Thyroid gland (tissue), 4 donors: ENCODE results near the gene CNTNAP5. TPM values are rescaled to one million over a fixed set of nuclear protein-coding genes. Genes with fewer than 3 reads are reported as not detected.

Source experiments
- DNase-seq, 2 donors: peaks; one replicate each; pipeline ENCODE4 v3.0.0-alpha.2; 2019
- H3K27ac ChIP-seq, 3 donors: fragments of 200-600 bp; sonication (generic); 1 replicate in 2 of 3; 2 replicates in 1 of 3; pipeline ENCODE4 v1.5.1; 2016 to 2019; ENCODE audit warnings: mild to moderate bottlenecking in 1 of 3, moderate library complexity in 1 of 3
- H3K27me3 ChIP-seq: fragments of 200-600 bp; sonication (generic); one replicate; pipeline ENCODE4 v1.5.1; 2019
- H3K36me3 ChIP-seq, 2 donors: fragments of 200-600 bp; sonication (generic); one replicate each; pipeline ENCODE4 v1.5.1; 2016 to 2019
- H3K4me1 ChIP-seq, 2 donors: fragments of 200-600 bp; sonication (generic); one replicate each; pipeline ENCODE4 v1.5.1; 2017 to 2019
- H3K4me3 ChIP-seq, 3 donors: fragments of 200-600 bp; sonication (generic); replicated peaks in 1 of 3; 1 replicate in 2 of 3; 2 replicates in 1 of 3; pipeline ENCODE4 v1.5.1; 2016; ENCODE audit warnings: mild to moderate bottlenecking in 1 of 3
- H3K9me3 ChIP-seq: fragments of 200-600 bp; sonication (generic); one replicate; pipeline ENCODE4 v1.5.1; 2017
- CTCF ChIP-seq, 6 experiments: fragments of 200-600 bp in 3 of 6; fragments of 450-650 bp in 3 of 6; sonication (generic) in 3 of 6; IDR thresholded peaks; one replicate each; pipeline ENCODE4 v1.5.1; 2016 to 2019; ENCODE audit warnings: antibody characterized with exemption in 6 of 6, mild to moderate bottlenecking in 2 of 6, inconsistent platforms in 1 of 6, moderate library complexity in 1 of 6
- POLR2A ChIP-seq, 2 donors: fragments of 450-650 bp; IDR thresholded peaks; one replicate each; pipeline ENCODE4 v1.6.1; 2017; ENCODE audit warnings: antibody characterized with exemption in 2 of 2, mild to moderate bottlenecking in 2 of 2, moderate library complexity in 1 of 2
- WGBS, 2 donors: methylation state at CpG; one replicate each; pipeline ENCODE4 v1.1.5; 2017; 5-methylcytosine and 5-hydroxymethylcytosine counted together
- intact Hi-C: fragments of 100-400 bp; cut with DNase I; formaldehyde crosslinking; loops from one replicate; pipeline ENCODE4 v1.15.1; 2023
- total RNA-seq, 4 donors: library from RNA; depleted of rRNA; stranded (reverse); fragments of >200 nt; gene quantifications; one replicate each; pipeline ENCODE4 v1.2.3, GENCODE V29; 2016

Gene CNTNAP5
- total RNA-seq, 4 donors from 2014 or later, result not detected

GRCh38 chr2:124810132-124810531, 785.0 kb downstream of the CNTNAP5 start:
- TF ChIP-seq POLR2A (IDR thresholded peaks at IDR 0.05) (no peak), CTCF (IDR thresholded peaks at IDR 0.05) (no peak)
- no peak overlapping the region for H3K4me3 ChIP-seq
- H3K27ac ChIP-seq, result no peak overlapping the region
- intact Hi-C loops, result no loop called here
- peak in 1 of 2 donors; percentile 3 for DNase-seq
- H3K4me1 ChIP-seq, result no peaks in the 10 kb centered on the region
- 26 to 41% methylated on average over 4 of the region's 4 CpGs for WGBS, 2 donors
- no peaks in the 10 kb centered on the region for H3K36me3 ChIP-seq
- no peaks in the 10 kb centered on the region for H3K27me3 ChIP-seq
- H3K9me3 ChIP-seq, result no peaks in the 10 kb centered on the region

- Histone ChIP-seq H3K36me3 (no peaks in the 10 kb centered on the region), H3K4me1 (no peaks in the 10 kb centered on the region), H3K4me3 (no peak overlapping the region), H3K27ac (no peak overlapping the region), H3K27me3 (no peaks in the 10 kb centered on the region), H3K9me3 (no peaks in the 10 kb centered on the region)
- no peak for DNase-seq
- TF ChIP-seq POLR2A (IDR thresholded peaks at IDR 0.05) (no peak), CTCF (IDR thresholded peaks at IDR 0.05) (no peak)
- intact Hi-C loops, result no loop called here
- WGBS, 2 donors, result 83% methylated on average over 11 of the region's 11 CpGs
These were observed 790.1 kb downstream of the CNTNAP5 start for GRCh38 chr2:124814968-124815745.

GRCh38 chr2:124816007-124816406, 790.9 kb downstream of the CNTNAP5 start:
- no peaks in the 10 kb centered on the region for H3K36me3 ChIP-seq
- DNase-seq, result no peak
- no peak overlapping the region for H3K4me3 ChIP-seq
- intact Hi-C loops, result no loop called here
- no peaks in the 10 kb centered on the region for H3K4me1 ChIP-seq
- WGBS, 2 donors, result 72 to 78% methylated on average over 3 of the region's 3 CpGs
- TF ChIP-seq CTCF (IDR thresholded peaks at IDR 0.05) (no peak), POLR2A (IDR thresholded peaks at IDR 0.05) (no peak)
- no peak overlapping the region for H3K27ac ChIP-seq
- no peaks in the 10 kb centered on the region for H3K27me3 ChIP-seq
- H3K9me3 ChIP-seq, result no peaks in the 10 kb centered on the region

GRCh38 chr2:124822516-124822915, 797.4 kb downstream of the CNTNAP5 start:
- DNase-seq, result no peak
- intact Hi-C loops, result no loop called here
- Histone ChIP-seq H3K9me3 (no peaks in the 10 kb centered on the region), H3K27me3 (no peaks in the 10 kb centered on the region), H3K4me1 (no peaks in the 10 kb centered on the region), H3K4me3 (no peak overlapping the region), H3K27ac (no peak overlapping the region), H3K36me3 (no peaks in the 10 kb centered on the region)
- 62 to 63% methylated on average over 3 of the region's 3 CpGs for WGBS, 2 donors
- TF ChIP-seq POLR2A (IDR thresholded peaks at IDR 0.05) (no peak), CTCF (IDR thresholded peaks at IDR 0.05) (no peak)

GRCh38 chr2:124824441-124824840, 799.4 kb downstream of the CNTNAP5 start:
- 67 to 76% methylated on average over 2 of the region's 2 CpGs for WGBS, 2 donors
- intact Hi-C loops, result no loop called here
- no peak for TF ChIP-seq CTCF (IDR thresholded peaks at IDR 0.05)
- no peak for TF ChIP-seq POLR2A (IDR thresholded peaks at IDR 0.05)
- Histone ChIP-seq H3K27me3 (no peaks in the 10 kb centered on the region), H3K36me3 (no peaks in the 10 kb centered on the region), H3K27ac (no peak overlapping the region), H3K4me1 (no peaks in the 10 kb centered on the region), H3K4me3 (no peak overlapping the region), H3K9me3 (no peaks in the 10 kb centered on the region)
- no peak for DNase-seq
